Measurements from ENCODE around the gene CACNA2D4.

CACNA2D4 gene

DNA sequence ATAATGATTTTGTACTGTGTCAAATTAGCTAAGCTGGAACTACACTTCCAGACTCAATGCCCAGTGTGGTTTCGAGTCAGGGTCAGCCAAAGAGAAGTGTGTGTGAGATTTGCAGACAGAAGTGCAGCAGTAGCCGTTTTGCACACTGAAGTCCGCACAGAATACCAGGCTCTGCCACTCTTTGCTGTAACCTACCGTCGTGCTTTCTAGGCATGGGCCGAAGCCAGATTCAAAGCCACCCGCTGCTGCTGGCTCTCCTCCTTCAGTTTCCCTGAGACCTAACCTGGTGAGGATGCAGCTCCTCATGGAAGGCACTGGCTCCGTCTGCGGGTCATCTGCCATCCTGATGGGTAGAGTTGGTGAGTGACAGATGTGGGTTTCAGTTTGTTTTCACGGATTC lies 49.3 kb downstream of the CACNA2D4 start:
- no peak for DNase-seq

DNA sequence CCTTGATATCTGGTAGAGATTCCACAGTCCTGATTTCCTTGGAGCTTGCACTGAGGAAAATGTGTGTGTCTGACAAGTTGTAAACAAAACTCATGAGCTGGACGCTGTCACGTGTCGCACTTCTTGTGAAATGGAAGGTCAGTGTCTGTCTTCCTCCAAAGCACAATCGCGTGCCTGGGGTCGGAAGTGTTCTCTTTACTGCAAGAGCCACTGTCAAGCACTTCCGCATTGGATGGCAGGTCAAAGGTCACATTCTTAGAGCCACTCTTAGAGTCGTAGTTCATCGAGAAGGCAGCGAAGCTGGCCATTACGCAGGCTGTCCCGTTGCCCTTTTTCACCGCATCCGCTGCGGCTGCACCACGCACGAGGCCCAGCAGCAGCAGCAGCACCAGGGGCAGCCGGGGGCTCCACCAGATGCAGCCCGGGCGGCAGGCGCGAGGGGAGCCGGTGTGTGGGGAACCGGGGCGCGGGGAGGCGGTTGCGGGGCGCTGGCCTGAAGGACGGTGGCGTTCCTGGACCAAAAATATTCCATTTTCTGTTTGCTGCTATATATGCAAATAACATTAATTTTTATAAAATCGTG lies 53.1 kb downstream of the CACNA2D4 start:
- no peak for DNase-seq

DNA sequence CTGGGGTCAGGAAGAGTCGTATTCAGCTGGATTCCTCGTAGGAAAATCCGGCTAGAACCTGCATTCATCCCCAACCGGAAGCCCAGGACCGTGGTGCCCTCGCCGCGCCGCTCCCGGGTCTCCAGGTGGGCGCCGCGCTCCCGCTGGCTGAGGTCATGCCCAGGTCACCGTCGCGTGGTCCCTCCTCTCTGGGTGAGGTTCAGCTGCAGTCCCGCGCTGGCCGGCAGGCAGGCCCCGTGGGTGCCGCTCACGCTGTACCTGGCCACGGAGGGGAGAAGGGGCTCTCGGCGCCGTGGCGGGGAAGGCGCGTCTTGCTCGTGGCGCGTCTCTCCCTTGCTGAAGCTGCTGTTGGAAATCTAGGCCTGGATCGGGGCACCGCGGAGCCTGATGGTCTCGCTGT lies 53.6 kb downstream of the CACNA2D4 start:
- DNase-seq, result no peak

DNA sequence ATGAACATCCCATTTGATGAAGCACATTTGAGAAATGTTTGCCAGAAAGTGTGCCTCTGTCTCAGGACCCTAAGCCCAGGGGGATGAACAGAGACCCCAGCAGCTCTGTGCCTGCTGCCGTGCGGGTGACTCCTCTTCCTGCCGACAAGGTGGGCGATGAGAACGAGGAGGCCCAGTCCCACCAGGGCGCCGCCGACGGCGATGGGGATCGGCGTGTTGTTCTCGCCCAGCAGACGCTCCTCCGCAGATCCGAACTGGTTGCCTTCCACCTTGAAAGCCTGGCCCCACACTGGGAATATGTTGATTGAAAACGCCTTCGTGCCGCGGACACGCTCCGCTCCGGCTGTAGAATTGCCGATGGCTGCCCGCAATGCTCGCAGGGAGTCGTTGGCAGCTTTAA lies 54.0 kb downstream of the CACNA2D4 start:
- DNase-seq, result no peak

DNA sequence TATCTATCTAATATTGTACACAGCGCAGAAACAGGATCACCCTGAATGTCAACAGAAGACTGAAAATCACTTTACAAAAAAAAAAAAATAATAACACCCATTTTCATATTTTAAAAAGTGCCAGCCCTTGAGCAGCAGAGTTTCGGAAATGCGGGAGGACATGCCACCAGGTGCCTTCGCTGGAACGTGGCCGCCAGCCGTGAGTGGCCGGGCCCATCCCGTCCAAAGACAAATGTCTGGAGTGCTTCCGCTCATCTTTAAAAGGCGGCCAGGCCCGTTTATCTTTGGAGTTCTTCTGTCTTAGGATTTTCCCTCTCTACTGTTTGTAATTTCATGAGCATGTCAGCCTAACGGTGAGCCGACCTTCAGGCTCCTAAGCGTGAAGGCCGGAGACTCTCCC lies 54.6 kb downstream of the CACNA2D4 start:
- DNase-seq, result no peak

DNA sequence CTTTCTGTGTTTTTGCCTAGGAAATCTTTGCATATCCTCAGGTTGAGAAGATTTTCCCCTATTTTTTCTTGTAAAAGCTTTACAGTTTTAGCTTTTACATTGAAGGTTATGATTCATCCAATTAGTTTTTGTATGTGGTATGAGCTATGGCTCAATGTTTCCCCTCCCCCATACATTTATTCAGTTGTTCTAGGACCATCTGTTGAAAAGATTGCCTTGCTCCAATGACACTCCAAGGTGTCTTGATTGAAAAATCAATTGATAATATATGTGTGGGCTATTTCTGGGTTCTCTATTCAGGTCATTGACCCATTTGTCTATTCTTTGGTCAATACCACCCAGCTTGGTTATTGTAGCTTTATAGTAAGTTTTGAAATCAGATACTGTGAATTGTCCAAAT lies 55.5 kb downstream of the CACNA2D4 start:
- DNase-seq, result no peak

DNA sequence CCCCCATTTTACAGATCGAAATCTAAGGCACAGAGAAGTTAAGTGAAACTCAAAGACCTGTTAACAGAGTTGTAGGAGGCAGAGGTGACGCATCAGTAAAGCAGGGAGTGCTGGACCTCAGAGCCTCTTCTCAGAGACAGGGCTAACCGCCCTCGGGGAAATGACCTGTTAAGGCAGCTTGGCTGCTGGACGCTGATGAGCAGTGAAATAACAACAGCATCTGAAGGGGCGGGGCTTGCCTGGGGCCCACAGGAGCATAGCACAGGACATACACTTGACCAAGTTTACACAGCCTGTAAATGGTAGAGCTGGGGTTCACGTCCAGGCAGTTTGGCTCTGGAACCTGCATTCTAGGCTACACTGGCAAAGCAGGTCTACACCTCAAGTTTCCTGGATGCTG lies 58.8 kb downstream of the CACNA2D4 start:
- DNase-seq, result no peak

DNA sequence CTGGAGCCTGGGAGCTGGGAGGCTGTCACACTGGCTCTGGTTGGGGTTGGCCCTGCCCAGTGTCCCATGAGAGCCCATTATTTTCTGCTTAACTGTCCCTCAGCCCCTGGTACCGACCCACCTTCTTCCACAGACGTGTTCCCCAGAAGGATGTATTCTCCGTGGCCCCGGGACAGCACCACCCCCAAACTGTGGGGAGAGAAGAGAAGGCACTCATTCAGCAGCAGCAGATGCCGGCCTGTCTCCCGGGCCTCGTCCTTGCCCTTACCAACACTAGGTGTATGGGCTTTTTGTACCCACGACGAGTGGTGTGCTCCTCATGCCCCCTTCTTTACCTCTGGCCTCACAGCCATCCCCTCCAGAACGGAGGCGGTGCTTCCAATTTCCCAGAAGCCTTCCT lies 60.0 kb downstream of the CACNA2D4 start:
- DNase-seq, result no peak

DNA sequence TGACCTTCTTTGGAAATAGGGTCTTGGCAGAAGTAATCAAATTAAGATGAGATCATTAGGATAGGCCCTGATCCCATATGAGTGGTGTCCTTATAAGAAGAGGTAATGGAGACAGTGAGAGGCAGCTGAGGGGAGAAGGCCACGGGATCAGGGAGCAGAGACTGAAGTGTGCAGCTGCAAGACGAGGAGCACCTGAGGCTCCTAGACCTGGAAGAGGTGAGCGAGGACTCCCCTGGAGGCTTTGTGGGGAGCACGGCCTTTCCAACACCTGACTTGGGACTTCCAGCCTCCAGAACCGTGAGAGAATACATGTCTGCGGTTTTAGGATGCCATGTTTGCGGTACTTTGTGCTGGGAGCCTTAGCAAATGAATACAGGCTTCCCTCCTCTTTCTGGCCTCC lies 60.6 kb downstream of the CACNA2D4 start:
- no peak for DNase-seq

DNA sequence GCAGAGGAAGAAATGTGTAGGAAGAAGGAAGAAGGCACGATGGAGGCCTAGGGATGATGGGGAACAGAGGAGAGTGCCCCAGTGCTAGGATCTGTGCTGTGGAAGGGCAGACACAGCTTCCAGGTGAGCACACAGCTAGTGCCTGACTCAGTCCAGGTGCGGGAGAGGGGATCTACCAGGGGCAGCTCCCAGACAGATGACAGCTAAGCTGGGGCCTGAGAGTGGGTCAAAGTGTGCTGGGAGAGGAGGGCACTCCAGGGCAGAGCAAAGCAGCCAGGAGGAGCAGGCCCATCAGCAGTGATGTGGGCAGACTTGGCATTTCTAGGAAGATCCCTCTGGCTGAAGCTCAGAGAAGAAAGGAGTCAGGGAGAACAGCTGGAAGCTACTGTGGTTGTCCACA lies 61.4 kb downstream of the CACNA2D4 start:
- DNase-seq, result no peak

DNA sequence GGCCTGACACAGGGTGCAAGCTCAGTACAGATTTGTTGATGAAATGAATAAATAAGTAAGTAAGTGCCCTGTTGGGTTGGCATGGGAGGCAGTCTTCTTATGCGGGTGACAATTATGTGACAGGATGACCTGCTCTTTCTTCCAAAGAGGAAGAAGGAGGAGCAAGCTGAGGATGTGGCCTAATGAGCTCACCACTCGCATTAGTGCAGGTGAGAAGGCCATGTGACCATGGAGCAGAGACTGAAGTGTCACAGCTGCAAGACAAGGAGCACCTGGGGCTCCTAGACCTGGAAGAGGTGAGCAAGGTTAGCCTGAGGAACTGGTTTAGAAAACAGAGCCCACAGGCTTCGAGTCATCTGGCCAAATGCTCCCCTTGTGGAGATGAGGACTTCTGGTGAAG lies 63.2 kb downstream of the CACNA2D4 start:
- DNase-seq, result no peak

DNA sequence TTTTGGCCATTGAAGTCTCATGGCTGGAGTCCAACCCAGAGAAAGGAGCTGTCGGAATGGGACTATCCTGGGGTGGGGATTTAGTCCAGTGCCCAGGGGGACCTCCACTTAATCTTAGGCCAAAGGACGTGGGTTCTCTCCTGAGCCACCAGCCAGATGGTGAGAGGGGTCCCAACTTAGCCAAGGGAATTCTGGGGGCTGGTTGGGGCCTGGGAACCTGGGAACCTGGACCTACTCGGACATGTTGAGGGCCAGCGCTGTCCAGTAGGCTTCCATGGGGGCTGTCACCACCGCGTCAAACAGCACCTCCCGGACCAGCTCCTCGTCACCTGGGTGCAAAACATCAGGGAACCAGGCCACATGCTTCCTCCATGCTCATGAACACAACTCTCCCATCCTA lies 64.7 kb downstream of the CACNA2D4 start:
- DNase-seq, result no peak

DNA sequence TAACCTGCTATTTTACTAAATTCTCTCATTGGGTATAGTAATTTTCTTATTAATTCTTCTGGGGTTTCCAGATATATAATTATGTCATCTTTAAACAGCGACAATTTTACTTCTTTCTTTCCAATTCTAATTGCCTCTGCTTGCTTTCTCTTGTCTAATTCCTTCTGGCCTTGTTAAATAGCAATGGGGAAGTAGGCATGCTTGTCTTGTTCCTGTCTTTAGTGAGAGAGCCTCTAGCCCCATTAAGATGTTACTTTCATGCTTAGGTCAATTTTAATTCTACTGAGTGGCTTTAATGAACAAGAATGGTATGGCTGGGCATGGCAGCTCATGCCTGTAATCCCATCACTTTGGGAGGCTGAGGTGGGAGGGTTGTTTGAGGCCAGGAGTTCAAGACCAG lies 66.4 kb downstream of the CACNA2D4 start:
- DNase-seq, result no peak

DNA sequence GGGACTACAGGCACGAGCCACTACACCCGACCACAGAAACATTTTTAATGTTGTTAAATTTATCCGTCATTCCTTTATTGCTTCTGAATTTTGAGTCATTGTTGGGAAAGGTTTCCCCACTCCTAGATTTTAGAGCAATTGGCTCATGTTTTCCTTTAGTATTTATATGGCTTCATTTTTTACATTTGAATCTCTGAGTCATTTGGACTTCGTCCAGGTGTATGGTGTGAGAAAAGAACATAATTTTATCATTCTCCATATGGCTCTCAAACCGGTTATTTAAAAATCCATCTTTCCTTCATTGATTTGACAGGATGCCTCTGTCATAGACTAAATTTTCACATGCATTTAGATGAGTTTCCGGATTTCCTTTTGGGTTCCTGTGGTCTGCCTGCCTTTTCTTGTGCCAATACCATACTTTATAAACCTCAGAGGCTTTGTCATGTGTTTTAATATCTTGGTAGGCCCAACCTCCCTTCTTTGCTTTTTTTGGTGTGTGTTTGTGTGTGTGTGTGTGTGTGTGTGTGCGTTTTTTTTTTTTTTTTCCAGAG lies 67.2 kb downstream of the CACNA2D4 start:
- DNase-seq, result no peak

DNA sequence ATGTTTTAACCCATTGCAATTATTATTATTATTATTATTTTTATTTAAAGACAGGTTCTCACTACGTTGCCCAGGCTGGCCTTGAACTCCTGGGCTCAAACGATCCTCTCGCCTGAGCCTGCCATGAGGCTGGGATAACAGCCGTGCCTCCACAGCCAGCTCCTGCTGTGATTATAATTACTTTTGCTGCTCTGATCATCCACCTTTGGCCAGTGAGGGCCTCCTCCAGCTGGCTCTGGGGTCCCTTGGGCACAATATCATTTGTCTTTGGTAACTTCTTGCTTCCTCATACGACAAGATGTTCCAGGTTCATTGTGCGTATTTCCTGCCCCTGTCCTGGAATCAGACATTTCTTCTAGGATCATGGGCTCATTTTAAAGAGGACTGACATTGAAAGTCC lies 69.7 kb downstream of the CACNA2D4 start:
- DNase-seq, result no peak

DNA sequence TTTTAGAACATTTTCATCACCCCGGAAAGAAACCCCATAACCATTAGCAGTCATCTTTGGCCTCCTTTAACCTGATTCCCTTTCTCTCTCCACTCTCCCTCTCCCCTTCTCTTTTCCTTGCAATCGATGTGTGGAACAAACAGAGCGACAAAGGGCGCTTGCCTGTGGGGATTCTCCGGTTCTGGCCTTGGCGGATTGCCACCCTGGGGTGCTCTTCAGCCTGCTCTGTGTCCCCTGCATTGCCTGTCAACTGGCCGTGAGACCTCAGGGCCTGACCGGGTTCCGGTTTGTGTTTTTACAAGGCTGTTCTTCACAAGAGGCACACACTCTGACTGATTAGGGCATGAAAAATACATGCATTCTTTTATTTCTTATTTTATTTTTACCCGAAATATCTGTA lies 70.3 kb downstream of the CACNA2D4 start:
- DNase-seq, result no peak

DNA sequence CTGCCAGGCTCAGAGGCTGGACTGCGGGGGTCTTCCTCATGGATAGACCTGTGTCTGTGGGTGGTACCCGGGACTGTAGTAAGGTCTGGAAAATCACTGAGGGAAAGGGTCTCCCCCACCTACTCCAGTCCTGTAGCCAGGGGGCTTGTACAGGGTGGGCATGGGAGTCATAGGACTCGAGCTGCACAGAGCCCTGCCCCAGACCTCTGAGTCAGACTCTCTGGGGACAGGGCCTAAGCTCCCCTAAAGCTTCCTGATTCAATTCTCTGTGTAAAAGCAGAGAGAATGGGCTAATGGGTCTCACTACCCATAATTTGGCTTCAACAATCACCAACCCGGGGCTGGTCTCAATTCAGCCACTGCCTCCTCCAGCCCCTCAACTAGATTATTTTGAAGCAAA lies 71.0 kb downstream of the CACNA2D4 start:
- DNase-seq, result no peak

DNA sequence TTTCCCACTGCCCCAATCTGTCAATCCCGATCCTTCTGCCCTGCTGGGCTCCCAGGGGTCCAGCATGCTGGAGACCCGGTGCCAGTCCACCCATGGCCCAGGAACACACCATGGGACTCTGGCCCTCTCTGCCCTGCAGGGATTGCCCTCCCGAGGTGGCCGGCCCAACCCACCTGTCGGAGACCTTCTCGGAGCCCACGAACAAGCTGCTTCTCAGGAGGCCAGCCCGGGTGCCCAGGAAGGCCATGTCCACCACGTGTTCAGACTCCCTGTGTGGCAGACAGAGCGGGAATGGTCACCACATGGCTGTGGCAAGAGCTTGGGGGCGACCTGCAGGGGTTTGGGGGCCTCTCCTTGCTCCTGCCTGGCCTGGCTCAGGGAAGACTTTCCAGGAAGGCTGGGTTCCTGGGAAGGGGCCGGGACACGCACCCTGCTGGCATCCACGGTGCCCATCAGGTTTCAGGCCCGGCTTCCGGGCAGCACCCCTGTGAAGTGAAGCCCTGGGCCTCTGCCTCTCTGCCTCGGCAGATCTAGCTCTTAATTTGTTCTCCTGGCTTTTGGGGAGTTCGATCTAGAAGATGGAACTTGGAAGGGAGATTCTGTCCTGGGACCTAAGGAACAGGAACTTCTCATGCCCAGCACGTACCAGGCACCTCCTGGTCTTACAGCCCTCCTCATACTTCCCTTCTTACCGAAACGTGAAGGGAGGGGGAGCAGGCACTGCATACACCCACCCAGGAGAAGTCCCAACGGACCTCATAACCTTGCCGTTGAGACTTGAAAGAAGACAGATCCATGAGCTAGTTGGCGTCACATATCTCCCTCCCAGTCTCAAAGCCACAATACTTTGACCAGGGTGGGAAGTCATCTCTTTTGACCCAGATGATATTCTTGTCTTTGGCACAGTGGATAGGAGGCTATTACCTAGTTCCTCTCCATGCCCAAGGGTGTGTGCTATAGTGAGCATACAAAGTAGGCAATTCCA lies 71.7 kb downstream of the CACNA2D4 start:
- no peak for DNase-seq

DNA sequence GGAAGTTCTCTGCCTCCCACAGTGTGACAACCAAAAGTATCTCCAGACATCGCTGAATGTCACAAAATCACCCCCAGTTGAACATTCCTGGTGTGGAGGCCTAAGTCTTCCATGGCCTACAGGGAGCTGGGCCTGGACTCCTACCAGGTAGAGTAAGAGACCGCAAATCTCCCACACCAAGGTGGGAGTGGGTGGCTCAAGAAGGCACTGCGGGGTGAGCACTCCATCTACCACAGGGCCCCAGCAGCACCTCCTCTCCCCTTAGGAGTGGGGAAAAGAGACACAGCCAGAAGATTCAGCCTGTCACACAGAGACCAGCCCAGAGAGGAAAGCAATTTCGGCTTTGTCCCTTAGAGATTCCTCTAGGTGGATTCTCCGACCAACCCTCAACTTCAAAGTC lies 72.6 kb downstream of the CACNA2D4 start:
- no peak for DNase-seq

DNA sequence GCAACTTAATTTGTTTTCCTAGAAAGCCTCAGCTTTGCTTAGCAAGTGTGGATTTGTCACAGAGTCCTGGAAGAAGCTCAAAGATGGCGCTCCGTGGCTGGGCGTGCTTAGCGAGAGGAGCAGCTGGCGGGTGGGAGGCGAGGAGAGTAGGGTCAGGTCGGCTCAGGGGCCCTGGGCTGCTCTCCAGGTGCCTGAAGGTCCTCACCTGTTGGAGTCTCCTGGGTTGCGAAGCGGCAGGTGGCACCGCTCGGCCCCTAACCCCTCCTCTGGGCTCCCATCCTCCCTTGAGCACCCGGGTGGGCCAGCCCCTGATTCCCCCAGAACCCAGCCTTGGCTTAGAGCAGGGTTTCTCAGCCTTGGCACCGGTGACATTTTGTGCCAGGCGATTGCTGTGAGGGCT lies 73.0 kb downstream of the CACNA2D4 start:
- no peak for DNase-seq

DNA sequence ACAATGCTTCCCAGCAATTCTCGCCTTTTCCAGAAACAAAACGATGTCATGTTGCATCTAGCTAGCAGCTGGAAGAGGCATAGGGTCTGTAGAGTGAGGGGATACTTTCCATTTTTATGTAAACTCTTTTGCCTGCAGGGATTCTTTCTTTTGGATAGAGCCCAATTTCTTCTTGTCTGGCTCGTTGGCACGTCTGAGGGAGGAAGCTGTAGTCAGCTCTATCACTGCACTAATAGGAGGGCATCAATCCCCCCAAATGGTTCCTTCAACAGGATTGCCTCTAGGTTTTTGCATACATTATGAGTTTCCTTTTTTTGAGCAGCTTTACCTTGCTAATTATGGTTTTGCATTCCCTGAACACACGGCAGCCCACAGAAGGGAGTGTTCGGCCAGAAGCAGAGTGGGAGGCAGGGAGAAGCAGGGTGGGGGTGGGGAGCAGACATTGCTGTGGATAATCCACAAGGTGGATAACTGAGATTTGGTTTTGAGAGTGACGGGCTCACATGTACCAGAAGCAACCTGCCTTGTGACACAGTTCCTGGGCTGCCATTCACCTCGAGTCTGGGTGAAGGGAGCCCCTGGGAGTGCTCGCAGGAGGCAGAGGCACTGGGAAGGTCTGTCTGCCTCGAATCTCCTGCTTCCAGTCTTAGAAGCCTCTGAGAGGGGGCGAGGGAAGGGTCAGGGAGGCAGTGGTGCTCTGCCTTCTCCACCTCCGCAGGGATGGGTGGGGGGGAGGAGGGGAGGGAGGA lies 73.6 kb downstream of the CACNA2D4 start:
- no peak for DNase-seq

DNA sequence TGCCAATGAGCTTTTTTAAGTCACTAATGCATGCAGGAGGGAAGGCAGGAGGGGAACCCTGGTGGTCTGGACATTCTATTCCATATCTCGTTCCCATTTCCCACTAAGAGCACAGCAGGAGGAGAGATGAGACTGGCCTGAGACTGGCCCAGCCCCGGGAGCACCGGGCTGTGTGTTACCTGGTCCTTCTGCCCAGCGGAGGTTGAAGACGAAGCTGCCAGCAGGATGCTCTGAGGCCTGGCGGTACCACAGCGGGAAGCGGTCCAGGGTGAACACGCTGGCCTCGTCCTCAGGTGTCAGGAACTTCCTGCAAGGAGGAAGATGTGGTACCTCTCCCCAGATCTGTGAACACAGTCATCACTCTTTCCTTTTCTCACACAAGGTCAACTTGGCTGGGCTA lies 74.2 kb downstream of the CACNA2D4 start:
- no peak for DNase-seq

DNA sequence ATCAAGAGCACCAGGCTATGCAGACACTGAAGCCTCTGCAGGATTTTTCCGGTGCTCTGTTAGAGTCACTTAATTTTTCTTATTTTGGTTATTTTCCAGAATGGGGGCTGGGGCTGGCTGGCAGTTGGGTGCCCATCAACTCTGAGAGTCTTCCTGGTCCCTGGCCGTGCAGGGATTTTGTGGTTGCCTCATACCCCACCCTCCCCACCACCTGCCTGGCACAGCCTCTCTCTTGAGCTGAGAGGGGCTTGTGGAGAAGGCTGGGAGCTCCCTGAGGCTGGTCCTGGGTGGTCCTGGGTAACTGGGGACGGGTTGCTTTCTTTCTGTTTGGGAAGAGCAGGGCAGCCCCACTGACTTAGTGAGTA lies 74.8 kb downstream of the CACNA2D4 start:
- no peak for DNase-seq
